GM18498 (cell line): Measurements from ENCODE around the gene KATNBL1.
"Not testable (repeated sequence)": the region's sequence is repeated elsewhere in the genome, so short reads cannot be mapped to it uniquely, and the experiment has no call there.

ENCODE experiments used
- ATAC-seq: cut with Tn5 transposase; IDR thresholded peaks from one replicate; pipeline ENCODE4 v1.9.1; 2021; ENCODE audit warnings: mild to moderate bottlenecking, moderate library complexity; ENCODE audit not compliant: unreplicated experiment

KATNBL1 gene

GRCh38 chr15:34203936-34204335 lies 6.0 kb downstream of the KATNBL1 start:
- no peak for ATAC-seq

- no peak for ATAC-seq
These were observed 6.6 kb downstream of the KATNBL1 start for GRCh38 chr15:34203305-34203704.

GRCh38 chr15:34193272-34193671 lies 16.6 kb downstream of the KATNBL1 start:
- ATAC-seq = not testable (repeated sequence)

GRCh38 chr15:34188711-34189110 lies 21.2 kb downstream of the KATNBL1 start:
- ATAC-seq = no peak

- no peak for ATAC-seq
These were observed 24.2 kb downstream of the KATNBL1 start for GRCh38 chr15:34185666-34186065.

GRCh38 chr15:34182942-34183341 lies 27.0 kb downstream of the KATNBL1 start:
- ATAC-seq = no peak

GRCh38 chr15:34179234-34179633 lies 30.7 kb downstream of the KATNBL1 start:
- no peak for ATAC-seq

GRCh38 chr15:34165987-34166573 lies 43.8 kb downstream of the KATNBL1 start:
- not testable (repeated sequence) for ATAC-seq

GRCh38 chr15:34161329-34161963 lies 48.5 kb downstream of the KATNBL1 start:
- no peak for ATAC-seq

GRCh38 chr15:34160735-34161134 lies 49.2 kb downstream of the KATNBL1 start:
- no peak for ATAC-seq

- ATAC-seq = no peak
These were observed 51.5 kb downstream of the KATNBL1 start for GRCh38 chr15:34158355-34158754.

GRCh38 chr15:34155859-34156258 lies 54.0 kb downstream of the KATNBL1 start:
- no peak for ATAC-seq

GRCh38 chr15:34154725-34155204 lies 55.1 kb downstream of the KATNBL1 start:
- ATAC-seq = no peak

GRCh38 chr15:34147371-34148140 lies 62.3 kb downstream of the KATNBL1 start:
- ATAC-seq = no peak

- no peak for ATAC-seq
These were observed 76.4 kb downstream of the KATNBL1 start for GRCh38 chr15:34133511-34133910.

GRCh38 chr15:34132881-34133280 lies 77.0 kb downstream of the KATNBL1 start:
- no peak for ATAC-seq

GRCh38 chr15:34128898-34129297 lies 81.0 kb downstream of the KATNBL1 start:
- ATAC-seq = no peak

GRCh38 chr15:34126522-34126921 lies 83.4 kb downstream of the KATNBL1 start:
- ATAC-seq = no peak

GRCh38 chr15:34125945-34126344 lies 84.0 kb downstream of the KATNBL1 start:
- ATAC-seq = no peak

GRCh38 chr15:34124651-34125050 lies 85.2 kb downstream of the KATNBL1 start:
- ATAC-seq = no peak

GRCh38 chr15:34122771-34123183 lies 87.1 kb downstream of the KATNBL1 start:
- ATAC-seq = no peak

- not testable (repeated sequence) for ATAC-seq
These were observed 88.1 kb downstream of the KATNBL1 start for GRCh38 chr15:34121786-34122185.
